SK-N-MC (cell line): Measurements from ENCODE around the gene MXD1.

ENCODE experiments used
- DNase-seq: peaks from one replicate; pipeline ENCODE4 v3.0.0-alpha.2; 2011; ENCODE audit warnings: low read depth, low spot score
- H3K27ac ChIP-seq: fragments of 200-600 bp; sonication (generic); 2 replicates; pipeline ENCODE4 v1.5.1; 2016; ENCODE audit warnings: mixed run types
- H3K36me3 ChIP-seq: fragments of 200-600 bp; sonication (generic); 2 replicates; pipeline ENCODE4 v1.6.1; 2017; ENCODE audit warnings: antibody characterized with exemption, low read length, mixed read lengths; ENCODE audit not compliant: insufficient read depth
- H3K4me3 ChIP-seq: fragments of 200-600 bp; sonication (generic); 2 replicates; pipeline ENCODE4 v1.5.1; 2016
- H3K9ac ChIP-seq: fragments of 200-600 bp; sonication (generic); 2 replicates; pipeline ENCODE4 v1.8.0; 2017; ENCODE audit warnings: mixed run types, mixed read lengths; ENCODE audit not compliant: insufficient read length
- H3K9me3 ChIP-seq: fragments of 200-600 bp; sonication (generic); 2 replicates; pipeline ENCODE4 v1.6.1; 2017; ENCODE audit warnings: low read depth, mild to moderate bottlenecking, antibody characterized with exemption, low read length, moderate library complexity, mixed read lengths
- EZH2 ChIP-seq: fragments of 200-600 bp; sonication (generic); IDR thresholded peaks from one replicate; pipeline ENCODE4 v1.6.1; 2017; ENCODE audit warnings: antibody characterized with exemption
- FOXP2 ChIP-seq: optimal IDR thresholded peaks from 2 replicates; pipeline ENCODE3; 2011; ENCODE audit warnings: mild to moderate bottlenecking, moderate library complexity; ENCODE audit not compliant: insufficient read depth; ENCODE audit errors: extremely low read length, control extremely low read depth
- POLR2AphosphoS5 ChIP-seq: IDR thresholded peaks from 2 replicates; pipeline ENCODE4 v1.6.1; 2012; ENCODE audit warnings: mild to moderate bottlenecking, low read depth, low read length, borderline replicate concordance

Gene MXD1

DNA sequence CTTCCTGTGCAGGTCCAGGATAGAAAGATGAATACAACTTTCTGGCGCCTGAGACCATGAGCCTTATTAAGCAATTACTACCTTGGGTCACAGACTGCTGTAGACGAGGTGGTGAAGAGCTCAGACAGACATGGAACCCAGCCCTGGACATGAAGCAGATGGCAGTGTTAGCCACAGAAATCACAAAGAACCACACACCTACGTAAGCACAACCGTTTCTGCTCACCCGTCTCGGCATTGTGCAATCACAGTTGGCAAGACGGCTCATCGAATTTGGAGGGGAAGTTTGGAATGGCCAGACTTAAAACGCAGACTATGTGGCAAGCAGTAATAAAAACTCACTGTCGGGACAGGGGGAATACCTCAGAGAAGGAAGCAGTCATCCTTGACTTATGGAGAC lies 70.8 kb downstream of the MXD1 start:
- no peak overlapping the region for H3K9ac ChIP-seq
- no peaks in the 10 kb centered on the region for H3K36me3 ChIP-seq
- H3K9me3 ChIP-seq: no peaks in the 10 kb centered on the region
- TF ChIP-seq FOXP2 (no peak), EZH2 (no peak), POLR2AphosphoS5 (no peak)
- H3K27ac ChIP-seq: no peak overlapping the region
- H3K4me3 ChIP-seq: no peak overlapping the region
- no peak for DNase-seq

DNA sequence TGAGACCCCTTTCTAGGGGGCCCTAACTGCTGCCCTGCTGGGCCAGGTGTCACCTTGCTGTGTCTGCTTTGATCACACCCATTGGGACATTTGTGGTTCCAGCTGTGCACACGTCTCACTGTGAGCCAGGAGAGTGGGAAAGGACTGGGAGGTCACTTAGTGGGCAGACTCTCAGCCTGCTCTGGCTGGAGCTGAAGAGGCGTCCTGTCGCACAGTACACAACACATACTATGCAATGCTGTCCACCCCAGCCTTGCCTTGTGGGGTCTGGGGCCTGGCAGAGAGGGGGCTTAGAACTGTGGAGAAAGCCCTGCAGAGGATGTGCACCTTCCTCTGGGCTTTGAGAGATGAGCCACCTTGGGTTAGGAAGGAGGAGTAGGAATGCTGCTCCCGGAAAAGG lies 71.8 kb downstream of the MXD1 start:
- H3K4me3 ChIP-seq: no peak overlapping the region
- H3K9ac ChIP-seq: no peak overlapping the region
- H3K27ac ChIP-seq: no peak overlapping the region
- no peak for DNase-seq
- no peak for TF ChIP-seq FOXP2
- no peak for TF ChIP-seq EZH2
- no peak for TF ChIP-seq POLR2AphosphoS5
- no peaks in the 10 kb centered on the region for H3K9me3 ChIP-seq
- no peaks in the 10 kb centered on the region for H3K36me3 ChIP-seq

DNA sequence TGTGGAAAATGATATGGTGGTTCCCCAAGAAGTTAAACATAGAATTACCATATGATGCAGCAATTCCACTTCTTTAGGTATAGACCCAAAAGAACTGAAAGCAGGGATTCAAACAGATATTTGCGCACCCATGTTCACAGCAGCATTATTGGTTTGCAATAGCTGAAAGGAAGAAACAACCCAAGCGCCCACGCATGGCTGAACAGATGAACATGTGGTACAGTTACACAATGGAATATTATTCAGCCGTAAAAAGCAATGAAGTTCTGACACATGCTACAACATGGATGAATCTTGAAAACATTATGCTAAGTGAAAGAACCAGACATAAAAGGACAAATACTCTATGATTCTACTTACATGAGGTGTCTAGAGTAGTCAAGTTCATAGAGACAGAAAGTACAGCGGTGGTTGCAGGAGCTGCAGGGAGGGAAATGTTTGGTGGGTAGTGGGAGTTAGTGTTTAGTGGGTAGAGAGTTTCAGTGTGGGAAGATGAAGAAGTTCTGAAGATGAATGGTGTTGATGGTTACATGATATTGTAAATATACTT lies 73.3 kb downstream of the MXD1 start:
- Histone ChIP-seq H3K9me3 (no peaks in the 10 kb centered on the region), H3K36me3 (no peaks in the 10 kb centered on the region), H3K9ac (no peak overlapping the region), H3K27ac (no peak overlapping the region), H3K4me3 (no peak overlapping the region)
- no peak for TF ChIP-seq EZH2
- no peak for TF ChIP-seq FOXP2
- no peak for TF ChIP-seq POLR2AphosphoS5
- no peak for DNase-seq

DNA sequence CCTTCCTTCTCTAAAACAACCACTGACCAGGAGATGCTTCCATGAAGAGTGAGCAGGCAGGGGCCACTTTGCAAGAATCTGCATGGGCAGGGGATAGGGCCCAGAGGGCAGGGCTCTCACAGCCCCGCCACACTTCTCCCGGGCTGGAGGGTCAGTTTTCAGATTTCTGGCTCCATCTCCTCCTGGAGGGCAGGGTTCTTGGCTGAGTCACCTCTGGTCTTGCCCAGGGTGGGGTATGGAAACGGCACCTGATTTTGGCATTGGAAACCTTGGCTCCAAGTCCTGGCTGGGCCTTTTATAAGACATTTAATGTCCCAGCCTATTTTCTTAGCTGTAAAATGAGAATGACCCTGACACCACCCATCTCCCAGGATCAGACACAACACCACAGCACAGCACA lies 74.1 kb downstream of the MXD1 start:
- Histone ChIP-seq H3K4me3 (no peak overlapping the region), H3K36me3 (no peaks in the 10 kb centered on the region), H3K9ac (no peak overlapping the region), H3K27ac (no peak overlapping the region), H3K9me3 (no peaks in the 10 kb centered on the region)
- no peak for DNase-seq
- TF ChIP-seq EZH2 (no peak), POLR2AphosphoS5 (no peak), FOXP2 (no peak)

DNA sequence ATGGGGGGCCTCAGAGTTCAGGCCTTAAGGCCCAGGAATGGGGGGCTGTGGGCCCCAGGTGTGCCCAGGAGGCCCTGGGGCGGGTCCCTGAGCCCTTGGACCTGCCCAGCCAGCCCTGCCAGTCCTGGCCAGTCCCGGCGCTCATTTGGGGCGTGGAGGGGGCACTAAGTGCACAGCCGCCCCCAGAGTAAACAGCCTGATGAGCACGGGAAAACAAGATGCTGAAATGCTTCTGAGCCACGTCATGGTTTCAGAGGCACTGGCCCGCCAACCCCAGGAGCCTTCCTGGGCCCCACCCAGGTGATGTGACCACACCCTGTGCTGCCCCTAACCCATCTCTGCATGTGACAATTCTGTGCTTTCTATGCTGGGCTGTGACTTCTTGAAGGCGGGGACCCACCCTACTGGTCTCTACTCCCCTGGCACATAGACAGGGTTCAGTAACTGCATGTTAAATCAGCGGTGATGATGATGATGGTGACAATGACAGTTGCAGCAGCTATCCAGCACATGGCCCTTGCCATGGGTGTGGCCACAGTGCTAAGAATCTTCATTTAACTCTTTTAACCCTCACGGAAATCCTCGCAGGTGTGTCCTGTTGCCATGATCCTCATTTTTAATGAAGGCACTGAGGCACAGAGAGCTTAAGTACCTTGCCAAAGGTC lies 74.7 kb downstream of the MXD1 start:
- Histone ChIP-seq H3K4me3 (no peak overlapping the region), H3K27ac (no peak overlapping the region), H3K9me3 (no peaks in the 10 kb centered on the region), H3K36me3 (no peaks in the 10 kb centered on the region), H3K9ac (no peak overlapping the region)
- DNase-seq: no peak
- TF ChIP-seq FOXP2 (no peak), POLR2AphosphoS5 (no peak), EZH2 (no peak)
